GM23338 (cell line): Measurements from ENCODE around the gene SPN. TPM values are rescaled to one million over a fixed set of nuclear protein-coding genes. Genes with fewer than 3 reads are reported as not detected.

Experiments
- ATAC-seq: fragments of 200-7000 bp; cut with Tn5 transposase; 3 replicates; pipeline ENCODE4 v1.9.1; 2020
- DNase-seq: peaks from one replicate; pipeline ENCODE4 v3.0.0-alpha.2; 2015; ENCODE audit warnings: low spot score
- H2AFZ ChIP-seq: fragments of 200-600 bp; sonication (generic); 2 replicates; pipeline ENCODE4 v1.8.0; 2016; ENCODE audit warnings: antibody characterized with exemption, mild to moderate bottlenecking, moderate library complexity
- H3F3A ChIP-seq: fragments of 200-600 bp; sonication (generic); replicated peaks from 2 replicates; pipeline ENCODE4 v1.8.0; 2017; ENCODE audit warnings: antibody characterized with exemption, mixed run types, low read depth
- H3K27ac ChIP-seq: fragments of 200-600 bp; sonication (generic); 2 replicates; pipeline ENCODE4 v1.6.1; 2016; ENCODE audit warnings: low read depth
- H3K27me3 ChIP-seq: fragments of 200-600 bp; sonication (generic); 2 replicates; pipeline ENCODE4 v1.8.0; 2016; ENCODE audit warnings: mild to moderate bottlenecking, mixed run types, moderate library complexity; ENCODE audit not compliant: insufficient read depth
- H3K36me3 ChIP-seq: fragments of 200-600 bp; sonication (generic); 2 replicates; pipeline ENCODE4 v1.8.0; 2016; ENCODE audit warnings: mild to moderate bottlenecking; ENCODE audit not compliant: insufficient read depth
- H3K4me1 ChIP-seq: fragments of 200-600 bp; sonication (generic); 2 replicates; pipeline ENCODE4 v1.8.0; 2016; ENCODE audit warnings: mild to moderate bottlenecking, moderate library complexity; ENCODE audit not compliant: insufficient read depth
- H3K4me2 ChIP-seq: fragments of 200-600 bp; sonication (generic); 2 replicates; pipeline ENCODE4 v1.7.1; 2017; ENCODE audit warnings: mixed run types
- H3K4me3 ChIP-seq: fragments of 200-600 bp; sonication (generic); 2 replicates; pipeline ENCODE4 v1.6.1; 2016; ENCODE audit warnings: mixed run types
- H3K79me2 ChIP-seq: fragments of 200-600 bp; sonication (generic); replicated peaks from 2 replicates; pipeline ENCODE4 v1.8.0; 2017; ENCODE audit warnings: mild to moderate bottlenecking; ENCODE audit not compliant: insufficient read depth
- H3K9me2 ChIP-seq: fragments of 200-600 bp; sonication (generic); 2 replicates; pipeline ENCODE4 v1.8.0; 2017; ENCODE audit not compliant: insufficient read depth
- H4K20me1 ChIP-seq: fragments of 200-600 bp; sonication (generic); replicated peaks from 2 replicates; pipeline ENCODE4 v1.8.0; 2017; ENCODE audit warnings: mild to moderate bottlenecking; ENCODE audit not compliant: insufficient read depth
- H3K27ac Mint-ChIP-seq: 2 replicates; pipeline ENCODE4 v1.8.0; 2020; ENCODE audit warnings: inconsistent platforms, mild to moderate bottlenecking, moderate library complexity, mixed read lengths
- H3K27me3 Mint-ChIP-seq: 3 replicates; pipeline ENCODE4 v1.8.0; 2022; ENCODE audit warnings: low read depth, mild to moderate bottlenecking, moderate library complexity, mixed read lengths, inconsistent platforms; ENCODE audit not compliant: insufficient read depth, poor library complexity
- H3K36me3 Mint-ChIP-seq: 3 replicates; pipeline ENCODE4 v1.8.0; 2021; ENCODE audit warnings: low read depth, mild to moderate bottlenecking, inconsistent platforms, moderate library complexity, mixed read lengths
- H3K4me1 Mint-ChIP-seq: 3 replicates; pipeline ENCODE4 v1.8.0; 2020; ENCODE audit warnings: mild to moderate bottlenecking, inconsistent platforms, mixed read lengths
- H3K4me3 Mint-ChIP-seq: 3 replicates; pipeline ENCODE4 v1.8.0; 2021; ENCODE audit warnings: moderate library complexity, mild to moderate bottlenecking, inconsistent platforms, mixed read lengths
- H3K9me3 Mint-ChIP-seq: 3 replicates; pipeline ENCODE4 v1.8.0; 2020; ENCODE audit warnings: moderate library complexity, mild to moderate bottlenecking, inconsistent platforms, mixed read lengths
- CREB1 ChIP-seq: fragments of 250-450 bp; sonication (Bioruptor Pico); IDR thresholded peaks from 2 replicates; pipeline ENCODE4 v1.5.0; 2020; ENCODE audit warnings: low read depth, mild to moderate bottlenecking, moderate library complexity
- EZH2 ChIP-seq: fragments of 200-600 bp; sonication (generic); IDR thresholded peaks from one replicate; pipeline ENCODE4 v1.8.0; 2017; ENCODE audit warnings: antibody characterized with exemption, mild to moderate bottlenecking, low read depth; ENCODE audit not compliant: unreplicated experiment
- EZH2phosphoT487 ChIP-seq: fragments of 200-600 bp; sonication (generic); IDR thresholded peaks from one replicate; pipeline ENCODE4 v1.8.1; 2018; ENCODE audit warnings: antibody characterized with exemption; ENCODE audit not compliant: unreplicated experiment
- JUNB ChIP-seq: IDR thresholded peaks from one replicate; pipeline ENCODE4 v1.6.1; 2016; ENCODE audit warnings: antibody characterized with exemption; ENCODE audit not compliant: unreplicated experiment
- NANOG ChIP-seq: IDR thresholded peaks from 2 replicates; pipeline ENCODE4 v1.6.1; 2016; ENCODE audit warnings: antibody characterized with exemption, borderline replicate concordance
- POLR2AphosphoS5 ChIP-seq: IDR thresholded peaks from 2 replicates; pipeline ENCODE4 v1.6.1; 2016; ENCODE audit warnings: antibody characterized with exemption, low read depth
- STAT1 ChIP-seq: IDR thresholded peaks from one replicate; pipeline ENCODE4 v1.6.1; 2016; ENCODE audit warnings: antibody characterized with exemption; ENCODE audit not compliant: unreplicated experiment
- ZNF114 ChIP-seq: fragments of 250-450 bp; sonication (Bioruptor Pico); IDR thresholded peaks from 2 replicates; pipeline ENCODE4 v1.5.0; 2020; ENCODE audit warnings: mild to moderate bottlenecking, moderate library complexity
- polyA plus RNA-seq: library from polyadenylated mRNA; unstranded; fragments of >200 nt; fragmentation: Nextera tagmentation; extraction: Ambion mirVana; gene quantifications from 2 replicates; pipeline ENCODE4 v1.2.1, GENCODE V29; 2016
- total RNA-seq: library from RNA; depleted of rRNA; stranded (reverse); fragments of >200 nt; shearing (Covaris generic); gene quantifications from 2 replicates; pipeline ENCODE4 v1.2.3, GENCODE V29; 2014
- TF ChIP-seq, protein P1 (sequence below): IDR thresholded peaks from 2 replicates; pipeline ENCODE4 v1.6.1; 2016; ENCODE audit warnings: antibody characterized with exemption
- TF ChIP-seq, protein P2 (sequence below), 2 experiments: fragments of 200-600 bp in 1 of 2; sonication (generic) in 1 of 2; conservative IDR thresholded peaks; 2 replicates each; pipeline versions ENCODE4 v1.5.1 to v1.6.1; 2016 to 2017; ENCODE audit warnings: antibody characterized with exemption in 2 of 2, low read depth in 2 of 2, mild to moderate bottlenecking in 2 of 2, moderate library complexity in 1 of 2
- TF ChIP-seq, protein P3 (sequence below): IDR thresholded peaks from one replicate; pipeline ENCODE4 v1.6.1; 2018; ENCODE audit warnings: antibody characterized with exemption; ENCODE audit not compliant: unreplicated experiment
- TF ChIP-seq, protein P4 (sequence below): fragments of 250-450 bp; sonication (Bioruptor Pico); IDR thresholded peaks from 2 replicates; pipeline ENCODE4 v1.5.0; 2020; ENCODE audit warnings: mild to moderate bottlenecking, moderate library complexity

Gene SPN
- total and polyA plus RNA-seq, 2 experiments from 2014 or later = 0.52 to 2.3 TPM

DNA sequence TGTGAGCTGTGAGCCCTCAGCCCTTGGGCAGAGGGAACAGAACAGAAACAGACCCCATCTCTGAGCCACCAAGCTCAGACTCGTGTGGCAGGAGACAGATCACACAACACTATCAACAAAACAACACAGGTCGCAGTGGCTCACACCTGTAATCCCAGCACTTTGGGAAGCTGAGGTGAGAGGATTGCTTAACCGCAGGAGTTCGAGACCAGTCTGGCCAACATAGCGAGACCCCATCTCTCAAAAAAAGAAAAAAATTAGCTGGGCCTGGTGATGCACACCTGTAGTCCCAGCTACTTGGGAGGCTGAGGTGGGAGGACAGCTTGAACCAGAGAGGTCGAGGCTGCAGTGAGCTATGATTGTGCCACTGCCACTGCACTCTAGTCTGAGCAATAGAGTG, 10.5 kb downstream of the SPN start:
- Histone ChIP-seq H3K27ac (no peak overlapping the region), H3K79me2 (no peaks in the 10 kb centered on the region), H3K9me2 (no peaks in the 10 kb centered on the region), H3K36me3 (no peaks in the 10 kb centered on the region), H3K4me3 (no peak overlapping the region), H3K4me1 (peaks cover 7% of the 10 kb centered on the region; the same call in 1 of the 2 replicates), H3F3A (peaks cover 10% of the 10 kb centered on the region), H3K4me2 (no peak overlapping the region), H3K27me3 (no peaks in the 10 kb centered on the region), H2AFZ (no peak overlapping the region), H4K20me1 (no peaks in the 10 kb centered on the region)
- H3K36me3 Mint-ChIP-seq = no peaks in the 10 kb centered on the region
- H3K4me1 Mint-ChIP-seq = peaks cover 8% of the 10 kb centered on the region
- no peak overlapping the region for H3K27ac Mint-ChIP-seq
- H3K9me3 Mint-ChIP-seq = no peaks in the 10 kb centered on the region
- no peak for ATAC-seq
- H3K4me3 Mint-ChIP-seq = no peak overlapping the region
- no peak for TF ChIP-seq NANOG
- no peak for TF ChIP-seq STAT1
- TF ChIP-seq, protein P1, sequence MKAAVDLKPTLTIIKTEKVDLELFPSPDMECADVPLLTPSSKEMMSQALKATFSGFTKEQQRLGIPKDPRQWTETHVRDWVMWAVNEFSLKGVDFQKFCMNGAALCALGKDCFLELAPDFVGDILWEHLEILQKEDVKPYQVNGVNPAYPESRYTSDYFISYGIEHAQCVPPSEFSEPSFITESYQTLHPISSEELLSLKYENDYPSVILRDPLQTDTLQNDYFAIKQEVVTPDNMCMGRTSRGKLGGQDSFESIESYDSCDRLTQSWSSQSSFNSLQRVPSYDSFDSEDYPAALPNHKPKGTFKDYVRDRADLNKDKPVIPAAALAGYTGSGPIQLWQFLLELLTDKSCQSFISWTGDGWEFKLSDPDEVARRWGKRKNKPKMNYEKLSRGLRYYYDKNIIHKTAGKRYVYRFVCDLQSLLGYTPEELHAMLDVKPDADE = no peak
- TF ChIP-seq JUNB = no peak
- TF ChIP-seq EZH2phosphoT487 = no peak
- TF ChIP-seq, protein P2, sequence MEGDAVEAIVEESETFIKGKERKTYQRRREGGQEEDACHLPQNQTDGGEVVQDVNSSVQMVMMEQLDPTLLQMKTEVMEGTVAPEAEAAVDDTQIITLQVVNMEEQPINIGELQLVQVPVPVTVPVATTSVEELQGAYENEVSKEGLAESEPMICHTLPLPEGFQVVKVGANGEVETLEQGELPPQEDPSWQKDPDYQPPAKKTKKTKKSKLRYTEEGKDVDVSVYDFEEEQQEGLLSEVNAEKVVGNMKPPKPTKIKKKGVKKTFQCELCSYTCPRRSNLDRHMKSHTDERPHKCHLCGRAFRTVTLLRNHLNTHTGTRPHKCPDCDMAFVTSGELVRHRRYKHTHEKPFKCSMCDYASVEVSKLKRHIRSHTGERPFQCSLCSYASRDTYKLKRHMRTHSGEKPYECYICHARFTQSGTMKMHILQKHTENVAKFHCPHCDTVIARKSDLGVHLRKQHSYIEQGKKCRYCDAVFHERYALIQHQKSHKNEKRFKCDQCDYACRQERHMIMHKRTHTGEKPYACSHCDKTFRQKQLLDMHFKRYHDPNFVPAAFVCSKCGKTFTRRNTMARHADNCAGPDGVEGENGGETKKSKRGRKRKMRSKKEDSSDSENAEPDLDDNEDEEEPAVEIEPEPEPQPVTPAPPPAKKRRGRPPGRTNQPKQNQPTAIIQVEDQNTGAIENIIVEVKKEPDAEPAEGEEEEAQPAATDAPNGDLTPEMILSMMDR (conservative IDR thresholded peaks at IDR 0.05; ENCODE audit: low read depth in 2 of 2) = no peak
- no peak for TF ChIP-seq ZNF114 (CRISPR knock-in tag)
- TF ChIP-seq POLR2AphosphoS5 = no peak
- no peak for TF ChIP-seq EZH2
- TF ChIP-seq CREB1 = no peak
- TF ChIP-seq, protein P3, sequence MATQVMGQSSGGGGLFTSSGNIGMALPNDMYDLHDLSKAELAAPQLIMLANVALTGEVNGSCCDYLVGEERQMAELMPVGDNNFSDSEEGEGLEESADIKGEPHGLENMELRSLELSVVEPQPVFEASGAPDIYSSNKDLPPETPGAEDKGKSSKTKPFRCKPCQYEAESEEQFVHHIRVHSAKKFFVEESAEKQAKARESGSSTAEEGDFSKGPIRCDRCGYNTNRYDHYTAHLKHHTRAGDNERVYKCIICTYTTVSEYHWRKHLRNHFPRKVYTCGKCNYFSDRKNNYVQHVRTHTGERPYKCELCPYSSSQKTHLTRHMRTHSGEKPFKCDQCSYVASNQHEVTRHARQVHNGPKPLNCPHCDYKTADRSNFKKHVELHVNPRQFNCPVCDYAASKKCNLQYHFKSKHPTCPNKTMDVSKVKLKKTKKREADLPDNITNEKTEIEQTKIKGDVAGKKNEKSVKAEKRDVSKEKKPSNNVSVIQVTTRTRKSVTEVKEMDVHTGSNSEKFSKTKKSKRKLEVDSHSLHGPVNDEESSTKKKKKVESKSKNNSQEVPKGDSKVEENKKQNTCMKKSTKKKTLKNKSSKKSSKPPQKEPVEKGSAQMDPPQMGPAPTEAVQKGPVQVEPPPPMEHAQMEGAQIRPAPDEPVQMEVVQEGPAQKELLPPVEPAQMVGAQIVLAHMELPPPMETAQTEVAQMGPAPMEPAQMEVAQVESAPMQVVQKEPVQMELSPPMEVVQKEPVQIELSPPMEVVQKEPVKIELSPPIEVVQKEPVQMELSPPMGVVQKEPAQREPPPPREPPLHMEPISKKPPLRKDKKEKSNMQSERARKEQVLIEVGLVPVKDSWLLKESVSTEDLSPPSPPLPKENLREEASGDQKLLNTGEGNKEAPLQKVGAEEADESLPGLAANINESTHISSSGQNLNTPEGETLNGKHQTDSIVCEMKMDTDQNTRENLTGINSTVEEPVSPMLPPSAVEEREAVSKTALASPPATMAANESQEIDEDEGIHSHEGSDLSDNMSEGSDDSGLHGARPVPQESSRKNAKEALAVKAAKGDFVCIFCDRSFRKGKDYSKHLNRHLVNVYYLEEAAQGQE = no peak
- TF ChIP-seq, protein P4, sequence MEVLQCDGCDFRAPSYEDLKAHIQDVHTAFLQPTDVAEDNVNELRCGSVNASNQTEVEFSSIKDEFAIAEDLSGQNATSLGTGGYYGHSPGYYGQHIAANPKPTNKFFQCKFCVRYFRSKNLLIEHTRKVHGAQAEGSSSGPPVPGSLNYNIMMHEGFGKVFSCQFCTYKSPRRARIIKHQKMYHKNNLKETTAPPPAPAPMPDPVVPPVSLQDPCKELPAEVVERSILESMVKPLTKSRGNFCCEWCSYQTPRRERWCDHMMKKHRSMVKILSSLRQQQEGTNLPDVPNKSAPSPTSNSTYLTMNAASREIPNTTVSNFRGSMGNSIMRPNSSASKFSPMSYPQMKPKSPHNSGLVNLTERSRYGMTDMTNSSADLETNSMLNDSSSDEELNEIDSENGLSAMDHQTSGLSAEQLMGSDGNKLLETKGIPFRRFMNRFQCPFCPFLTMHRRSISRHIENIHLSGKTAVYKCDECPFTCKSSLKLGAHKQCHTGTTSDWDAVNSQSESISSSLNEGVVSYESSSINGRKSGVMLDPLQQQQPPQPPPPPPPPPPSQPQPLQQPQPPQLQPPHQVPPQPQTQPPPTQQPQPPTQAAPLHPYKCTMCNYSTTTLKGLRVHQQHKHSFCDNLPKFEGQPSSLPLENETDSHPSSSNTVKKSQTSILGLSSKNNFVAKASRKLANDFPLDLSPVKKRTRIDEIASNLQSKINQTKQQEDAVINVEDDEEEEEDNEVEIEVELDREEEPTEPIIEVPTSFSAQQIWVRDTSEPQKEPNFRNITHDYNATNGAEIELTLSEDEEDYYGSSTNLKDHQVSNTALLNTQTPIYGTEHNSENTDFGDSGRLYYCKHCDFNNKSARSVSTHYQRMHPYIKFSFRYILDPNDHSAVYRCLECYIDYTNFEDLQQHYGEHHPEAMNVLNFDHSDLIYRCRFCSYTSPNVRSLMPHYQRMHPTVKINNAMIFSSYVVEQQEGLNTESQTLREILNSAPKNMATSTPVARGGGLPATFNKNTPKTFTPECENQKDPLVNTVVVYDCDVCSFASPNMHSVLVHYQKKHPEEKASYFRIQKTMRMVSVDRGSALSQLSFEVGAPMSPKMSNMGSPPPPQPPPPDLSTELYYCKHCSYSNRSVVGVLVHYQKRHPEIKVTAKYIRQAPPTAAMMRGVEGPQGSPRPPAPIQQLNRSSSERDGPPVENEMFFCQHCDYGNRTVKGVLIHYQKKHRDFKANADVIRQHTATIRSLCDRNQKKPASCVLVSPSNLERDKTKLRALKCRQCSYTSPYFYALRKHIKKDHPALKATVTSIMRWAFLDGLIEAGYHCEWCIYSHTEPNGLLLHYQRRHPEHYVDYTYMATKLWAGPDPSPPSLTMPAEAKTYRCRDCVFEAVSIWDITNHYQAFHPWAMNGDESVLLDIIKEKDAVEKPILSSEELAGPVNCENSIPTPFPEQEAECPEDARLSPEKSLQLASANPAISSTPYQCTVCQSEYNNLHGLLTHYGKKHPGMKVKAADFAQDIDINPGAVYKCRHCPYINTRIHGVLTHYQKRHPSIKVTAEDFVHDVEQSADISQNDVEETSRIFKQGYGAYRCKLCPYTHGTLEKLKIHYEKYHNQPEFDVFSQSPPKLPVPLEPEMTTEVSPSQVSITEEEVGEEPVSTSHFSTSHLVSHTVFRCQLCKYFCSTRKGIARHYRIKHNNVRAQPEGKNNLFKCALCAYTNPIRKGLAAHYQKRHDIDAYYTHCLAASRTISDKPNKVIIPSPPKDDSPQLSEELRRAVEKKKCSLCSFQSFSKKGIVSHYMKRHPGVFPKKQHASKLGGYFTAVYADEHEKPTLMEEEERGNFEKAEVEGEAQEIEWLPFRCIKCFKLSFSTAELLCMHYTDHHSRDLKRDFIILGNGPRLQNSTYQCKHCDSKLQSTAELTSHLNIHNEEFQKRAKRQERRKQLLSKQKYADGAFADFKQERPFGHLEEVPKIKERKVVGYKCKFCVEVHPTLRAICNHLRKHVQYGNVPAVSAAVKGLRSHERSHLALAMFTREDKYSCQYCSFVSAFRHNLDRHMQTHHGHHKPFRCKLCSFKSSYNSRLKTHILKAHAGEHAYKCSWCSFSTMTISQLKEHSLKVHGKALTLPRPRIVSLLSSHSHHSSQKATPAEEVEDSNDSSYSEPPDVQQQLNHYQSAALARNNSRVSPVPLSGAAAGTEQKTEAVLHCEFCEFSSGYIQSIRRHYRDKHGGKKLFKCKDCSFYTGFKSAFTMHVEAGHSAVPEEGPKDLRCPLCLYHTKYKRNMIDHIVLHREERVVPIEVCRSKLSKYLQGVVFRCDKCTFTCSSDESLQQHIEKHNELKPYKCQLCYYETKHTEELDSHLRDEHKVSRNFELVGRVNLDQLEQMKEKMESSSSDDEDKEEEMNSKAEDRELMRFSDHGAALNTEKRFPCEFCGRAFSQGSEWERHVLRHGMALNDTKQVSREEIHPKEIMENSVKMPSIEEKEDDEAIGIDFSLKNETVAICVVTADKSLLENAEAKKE (CRISPR knock-in tag) = no peak
- peaks cover 9% of the 10 kb centered on the region for H3K27me3 Mint-ChIP-seq
- DNase-seq = no peak
